GM12865 (cell line): ENCODE data around the gene CTSZ.

Experiments used
- DNase-seq: peaks from one replicate; pipeline ENCODE4 v3.0.0; 2010; ENCODE audit warnings: low read depth
- H3K4me3 ChIP-seq: 2 replicates; pipeline ENCODE4 v1.5.1; 2011; ENCODE audit warnings: mild to moderate bottlenecking, low read depth, low read length, control low read depth
- TF ChIP-seq, protein P1 (sequence below): IDR thresholded peaks from 2 replicates; pipeline ENCODE4 v1.5.1; 2011; ENCODE audit warnings: low read length, control low read depth, low read depth, inconsistent platforms; ENCODE audit not compliant: insufficient read depth; ENCODE audit errors: missing control alignments

The CTSZ gene

DNA sequence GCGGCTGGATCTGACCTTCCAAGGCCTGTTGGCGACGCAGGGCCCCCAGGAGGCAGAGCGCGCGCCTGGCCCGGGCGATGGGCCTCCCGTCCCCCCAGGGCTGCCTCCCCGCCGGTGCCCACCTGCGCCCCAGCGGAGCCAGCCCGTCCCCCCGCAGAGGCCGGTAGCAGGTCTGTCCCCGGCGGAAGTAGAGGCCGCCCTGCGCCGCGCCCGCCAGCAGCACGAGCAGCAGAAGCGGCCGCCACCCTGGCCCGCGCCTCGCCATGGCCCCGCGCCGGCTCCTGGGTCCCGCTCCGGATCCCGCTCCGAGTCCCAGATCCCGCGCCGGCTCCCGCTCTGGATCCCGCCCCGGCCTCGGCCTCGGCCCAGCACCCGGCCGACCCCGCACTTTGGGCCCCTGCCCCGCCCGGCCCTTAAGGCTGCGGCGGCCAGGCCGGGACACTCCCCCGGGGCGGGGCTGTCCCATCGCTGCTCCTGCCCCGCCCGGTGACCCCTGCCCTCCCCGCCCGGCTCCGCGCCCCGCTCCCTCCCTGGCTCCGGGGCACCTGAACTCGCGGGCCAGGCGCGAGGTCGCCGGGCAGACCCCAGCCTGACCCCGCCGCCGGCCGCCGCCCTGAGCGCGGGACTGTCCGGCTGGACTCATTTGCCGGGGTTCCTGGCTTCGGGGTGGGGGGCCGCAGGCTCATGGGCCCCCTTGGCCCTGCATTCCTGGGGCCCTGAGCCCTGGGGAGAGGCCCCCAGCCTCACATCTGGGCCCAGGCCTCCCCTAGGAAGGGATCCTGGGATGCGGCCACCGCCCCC is at the start of gene CTSZ:
Gene CTSZ, minus strand, starts transcription at position 391 of the 801 bp plus-strand sequence. Its CDS starts 126 bp downstream, at position 265.
- peak; percentile 80 for DNase-seq
- TF ChIP-seq, protein P1, sequence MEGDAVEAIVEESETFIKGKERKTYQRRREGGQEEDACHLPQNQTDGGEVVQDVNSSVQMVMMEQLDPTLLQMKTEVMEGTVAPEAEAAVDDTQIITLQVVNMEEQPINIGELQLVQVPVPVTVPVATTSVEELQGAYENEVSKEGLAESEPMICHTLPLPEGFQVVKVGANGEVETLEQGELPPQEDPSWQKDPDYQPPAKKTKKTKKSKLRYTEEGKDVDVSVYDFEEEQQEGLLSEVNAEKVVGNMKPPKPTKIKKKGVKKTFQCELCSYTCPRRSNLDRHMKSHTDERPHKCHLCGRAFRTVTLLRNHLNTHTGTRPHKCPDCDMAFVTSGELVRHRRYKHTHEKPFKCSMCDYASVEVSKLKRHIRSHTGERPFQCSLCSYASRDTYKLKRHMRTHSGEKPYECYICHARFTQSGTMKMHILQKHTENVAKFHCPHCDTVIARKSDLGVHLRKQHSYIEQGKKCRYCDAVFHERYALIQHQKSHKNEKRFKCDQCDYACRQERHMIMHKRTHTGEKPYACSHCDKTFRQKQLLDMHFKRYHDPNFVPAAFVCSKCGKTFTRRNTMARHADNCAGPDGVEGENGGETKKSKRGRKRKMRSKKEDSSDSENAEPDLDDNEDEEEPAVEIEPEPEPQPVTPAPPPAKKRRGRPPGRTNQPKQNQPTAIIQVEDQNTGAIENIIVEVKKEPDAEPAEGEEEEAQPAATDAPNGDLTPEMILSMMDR = no peak
- peak within 1 kb of the TSS; percentile 82 for H3K4me3 ChIP-seq

DNA sequence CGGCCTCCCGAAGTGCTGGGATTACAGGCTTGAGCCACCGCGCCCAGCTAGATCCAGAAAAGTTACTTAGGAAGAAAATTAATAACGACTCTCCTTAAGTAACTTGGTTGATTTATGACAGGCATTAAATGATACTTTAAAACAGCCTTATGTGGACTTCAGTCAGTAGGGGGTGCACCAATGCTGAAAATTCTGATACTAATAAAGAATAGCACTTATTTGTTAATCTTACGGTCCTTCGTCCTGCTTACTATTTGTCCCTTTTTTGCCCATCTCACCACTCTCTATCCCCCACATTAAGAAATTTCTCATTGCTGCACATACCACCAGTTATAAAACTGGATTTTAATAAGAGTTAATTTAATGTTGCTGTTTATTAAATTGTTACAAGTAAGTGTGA is 48.2 kb upstream of the CTSZ start:
- TF ChIP-seq, protein P1 = peak; percentile 32
- no peak overlapping the region for H3K4me3 ChIP-seq
- peak; percentile 28 for DNase-seq

DNA sequence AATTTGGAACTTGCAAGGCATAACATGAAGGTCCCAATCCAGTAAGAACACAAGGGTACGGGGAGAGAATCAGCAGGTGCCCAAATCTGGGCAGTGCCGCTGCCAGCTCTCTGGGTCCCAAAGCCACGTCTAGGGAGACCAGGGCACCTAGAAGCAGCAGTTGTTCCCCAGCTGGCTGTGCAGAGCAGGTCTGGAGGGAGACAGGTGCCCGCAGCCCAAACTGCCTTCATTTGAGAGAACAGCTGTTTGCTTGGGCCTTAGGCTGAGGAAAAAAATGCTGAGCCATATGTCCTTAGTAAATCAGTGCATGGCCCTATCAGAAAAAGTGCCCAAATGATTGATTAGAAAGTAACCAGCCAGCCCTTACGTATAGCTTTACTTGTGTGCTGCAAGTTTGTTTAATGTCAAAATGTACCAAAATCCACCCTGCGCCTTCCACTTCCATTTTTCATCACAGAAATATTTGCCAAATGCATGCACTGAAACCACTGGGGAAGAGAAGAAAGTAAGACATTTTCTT is 44.7 kb upstream of the CTSZ start:
- H3K4me3 ChIP-seq = no peak overlapping the region
- DNase-seq = no peak
- TF ChIP-seq, protein P1 = no peak

DNA sequence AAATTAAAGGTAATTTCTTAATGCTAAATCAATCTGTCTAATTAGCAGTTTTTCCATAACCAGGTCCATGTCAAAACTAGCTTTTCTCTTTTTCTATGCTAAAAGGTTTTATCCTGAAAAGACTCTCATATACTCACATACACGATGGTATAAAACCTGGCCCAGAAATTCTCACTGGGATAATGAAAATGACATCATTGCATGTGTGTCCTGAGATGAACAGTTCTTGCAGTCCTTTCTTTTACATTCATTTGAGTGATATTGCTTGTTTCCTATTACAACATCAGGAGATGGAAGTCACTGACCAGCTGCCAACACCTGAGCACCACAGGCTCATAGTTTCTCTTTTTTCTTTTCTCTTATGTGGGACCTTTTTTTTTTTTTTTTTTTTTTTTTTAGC is 43.4 kb upstream of the CTSZ start:
- DNase-seq = no peak
- H3K4me3 ChIP-seq = no peak overlapping the region
- TF ChIP-seq, protein P1 = no peak

DNA sequence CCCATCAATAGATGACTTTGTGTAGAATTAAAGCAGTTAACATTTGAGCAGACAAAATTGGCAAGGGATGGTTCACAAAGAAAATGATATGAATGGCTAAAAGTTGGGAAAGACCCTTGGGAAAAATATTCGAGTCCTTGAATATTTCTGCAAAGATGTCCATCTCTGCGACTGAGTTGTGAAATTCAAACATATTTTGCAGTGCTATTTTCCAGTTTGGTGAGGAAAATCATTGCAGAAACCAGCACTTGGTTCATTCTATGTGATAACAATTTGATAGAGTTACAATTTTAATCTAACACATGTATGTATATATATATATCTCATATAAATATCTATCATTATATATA is 41.6 kb upstream of the CTSZ start:
- DNase-seq = no peak
- H3K4me3 ChIP-seq = no peak overlapping the region
- TF ChIP-seq, protein P1 = no peak

DNA sequence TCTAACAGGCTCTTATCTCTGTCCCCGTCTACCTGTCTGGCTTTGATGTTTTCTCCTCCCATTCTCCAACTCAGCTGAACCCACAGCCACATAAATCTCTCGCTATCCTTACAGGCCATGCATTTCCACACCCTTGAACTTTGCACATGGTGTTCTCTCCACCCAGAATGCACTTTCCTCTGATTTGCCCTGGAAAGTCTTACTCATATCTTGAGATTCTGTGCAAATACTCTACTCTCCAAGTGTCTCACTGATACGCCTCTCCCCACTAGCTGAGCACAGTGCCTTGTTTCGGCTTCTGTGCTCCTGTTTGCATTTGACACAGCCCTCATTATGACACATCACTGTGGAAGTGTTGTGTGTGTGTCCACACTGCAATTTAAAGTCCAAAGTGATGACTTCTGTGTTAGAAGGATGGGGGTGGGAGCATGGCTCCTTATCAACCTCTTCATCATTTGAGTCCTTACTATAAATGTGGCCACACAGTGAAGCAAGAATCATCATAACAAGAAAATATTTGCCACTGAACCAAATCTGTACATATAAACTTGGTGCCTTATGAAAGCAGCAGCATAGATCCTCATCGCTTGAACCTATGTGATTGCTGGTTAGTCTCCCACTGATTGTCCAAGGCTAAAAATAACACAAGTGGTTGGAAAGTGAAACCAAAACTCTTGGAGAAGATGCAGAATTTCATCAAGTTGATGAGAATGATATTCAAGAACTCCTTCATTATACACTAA is 41.1 kb upstream of the CTSZ start:
- H3K4me3 ChIP-seq = no peak overlapping the region
- TF ChIP-seq, protein P1 = no peak
- no peak for DNase-seq

DNA sequence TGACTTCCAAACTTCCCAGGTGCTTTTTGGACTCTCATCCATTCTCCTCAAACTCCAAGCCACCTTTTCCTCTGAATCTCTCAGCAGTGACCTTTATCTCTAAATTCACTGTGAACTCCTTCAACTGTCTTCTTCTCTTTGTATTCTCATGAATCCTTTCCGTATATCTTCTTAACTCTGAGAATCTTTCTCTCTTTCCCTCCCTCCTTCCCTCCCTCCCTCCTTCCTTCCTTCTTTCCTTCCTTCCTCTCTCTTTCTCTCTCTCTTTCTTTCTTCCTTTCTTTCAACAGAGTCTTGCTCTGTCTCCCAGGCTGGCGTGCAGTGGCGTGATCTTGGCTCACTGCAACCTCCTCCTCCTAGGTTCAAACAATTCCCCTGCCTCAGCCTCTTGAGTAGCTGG is 39.8 kb upstream of the CTSZ start:
- TF ChIP-seq, protein P1 = no peak
- DNase-seq = no peak
- H3K4me3 ChIP-seq = no peak overlapping the region
